NCI-H510A (cell line): ENCODE data around the gene DENND1A.
"Not testable (repeated sequence)": the region's sequence is repeated elsewhere in the genome, so short reads cannot be mapped to it uniquely, and the experiment has no call there.

ENCODE experiments used
- DNase-seq: peaks from one replicate; lab custom pipeline; 2025; lab: John Stamatoyannopoulos, UW

The DENND1A gene

GRCh38 chr9:123654994-123655637 is 274.8 kb downstream of the DENND1A start:
- DNase-seq = no peak

- no peak for DNase-seq
Observed at GRCh38 chr9:123654218-123654993, 275.5 kb downstream of the DENND1A start.

DNA sequence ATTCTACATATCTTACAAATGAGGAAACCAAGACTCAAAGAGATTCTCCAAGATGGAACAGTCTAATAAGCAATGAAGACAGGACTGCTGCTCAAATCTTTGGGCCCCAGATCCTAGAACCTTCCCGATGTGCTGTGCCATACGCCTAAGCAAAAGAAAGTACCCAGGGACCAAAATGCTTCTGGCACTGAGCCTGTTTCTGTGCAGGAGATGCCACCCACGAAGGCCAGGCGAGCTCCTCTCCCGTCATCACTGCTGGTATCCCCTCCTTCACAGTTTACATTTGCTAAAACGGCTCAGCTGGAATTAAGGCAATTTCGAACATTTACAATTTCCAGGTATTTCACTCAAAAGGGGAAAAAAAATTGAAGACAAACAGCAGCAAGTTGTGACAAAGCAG is 277.5 kb downstream of the DENND1A start:
- no peak for DNase-seq

DNA sequence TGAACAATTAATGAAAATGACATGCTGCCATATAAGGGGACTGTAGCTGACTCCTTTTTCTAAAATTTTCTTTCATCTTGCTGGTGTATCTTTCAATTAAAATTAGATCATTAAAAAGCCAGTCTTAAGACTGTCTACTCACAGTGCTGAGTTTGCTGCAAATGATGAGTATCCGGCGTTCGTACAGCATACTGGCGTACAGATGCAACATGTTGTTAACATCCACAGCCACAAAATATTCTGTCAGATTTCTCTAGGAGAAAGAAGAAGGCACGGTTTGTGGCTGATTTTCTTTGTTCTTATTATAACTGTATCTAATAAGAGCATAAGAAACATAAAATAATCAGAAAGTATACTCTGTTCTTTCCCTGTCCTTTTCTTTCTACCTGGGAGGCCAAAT is 278.1 kb downstream of the DENND1A start:
- no peak for DNase-seq

DNA sequence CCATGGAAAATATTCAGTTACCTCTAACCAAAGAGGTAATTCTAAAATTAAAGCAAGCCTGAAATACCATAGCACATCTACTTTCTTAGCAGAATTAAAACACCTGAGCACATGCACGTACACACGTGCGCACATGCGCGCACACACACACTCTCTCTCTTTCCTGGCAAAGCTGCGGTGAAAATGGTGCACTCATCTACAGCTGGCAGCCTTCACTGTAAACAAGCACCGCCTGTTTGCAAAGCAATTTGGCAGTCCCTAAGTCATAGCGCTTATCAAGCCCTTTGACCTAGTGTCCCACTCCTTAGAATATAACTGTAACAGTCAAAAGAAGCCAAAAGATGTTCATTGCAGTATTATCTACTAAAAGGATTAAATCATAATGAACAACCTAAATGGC is 278.7 kb downstream of the DENND1A start:
- DNase-seq = no peak

GRCh38 chr9:123649909-123650308 is 280.0 kb downstream of the DENND1A start:
- no peak for DNase-seq

- no peak for DNase-seq
Observed at GRCh38 chr9:123647145-123647544, 282.8 kb downstream of the DENND1A start.

- no peak for DNase-seq
Observed at GRCh38 chr9:123645762-123646161, 284.2 kb downstream of the DENND1A start.

- no peak for DNase-seq
Observed at GRCh38 chr9:123645126-123645525, 284.8 kb downstream of the DENND1A start.

GRCh38 chr9:123643518-123643917 is 286.4 kb downstream of the DENND1A start:
- DNase-seq = no peak

GRCh38 chr9:123642291-123643278 is 287.3 kb downstream of the DENND1A start:
- DNase-seq = peak; percentile 89

- no peak for DNase-seq
Observed at GRCh38 chr9:123640792-123641222, 289.1 kb downstream of the DENND1A start.

DNA sequence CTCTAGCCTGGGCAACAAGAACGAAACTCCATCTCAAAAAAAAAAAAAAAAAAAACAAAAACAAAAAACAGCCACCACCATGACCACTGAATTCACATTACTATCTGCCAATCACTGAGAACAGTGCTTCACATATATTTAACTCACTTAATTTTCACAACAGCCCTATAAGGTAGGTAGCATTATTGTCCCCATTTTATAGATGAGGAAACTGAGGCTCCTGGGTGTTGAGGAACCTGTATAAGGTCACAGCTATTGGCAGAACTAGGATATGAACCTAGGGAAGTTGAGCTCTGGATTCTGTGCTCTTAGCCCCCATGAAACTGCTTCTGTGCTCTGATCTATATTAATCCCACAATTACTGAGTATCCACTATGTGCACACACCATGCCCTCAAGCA is 290.2 kb downstream of the DENND1A start:
- DNase-seq = no peak

DNA sequence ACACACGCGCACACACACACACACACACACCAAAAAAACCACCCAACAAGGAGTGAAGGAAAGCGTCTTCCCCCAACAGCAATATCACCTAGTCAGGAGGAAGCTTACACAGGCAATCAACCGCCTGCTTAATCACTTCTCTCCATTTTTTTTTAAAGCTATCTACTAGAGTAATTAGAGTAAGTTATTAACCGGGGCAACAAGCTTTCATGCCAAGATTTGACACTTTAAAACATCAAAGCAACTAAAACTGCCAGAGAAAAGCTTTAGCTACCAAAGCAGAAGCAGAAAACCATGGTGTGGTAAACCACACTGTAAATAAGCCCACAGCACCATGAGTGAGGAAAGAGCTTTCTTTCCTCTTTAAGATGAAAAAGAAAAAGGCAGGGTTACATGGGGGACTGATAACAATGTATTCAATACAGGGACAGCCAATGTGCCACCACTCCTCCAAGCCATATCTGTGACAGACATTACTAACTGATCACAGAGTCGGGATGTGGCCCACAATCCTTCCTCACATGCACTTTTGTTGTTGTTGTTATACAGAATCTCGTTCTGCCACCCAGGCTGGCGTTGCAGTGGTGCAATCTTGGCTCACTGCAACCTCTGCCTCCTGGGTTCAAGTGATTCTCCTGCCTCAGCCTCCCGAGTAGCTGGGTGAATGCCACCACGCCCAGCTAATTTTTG is 291.8 kb downstream of the DENND1A start:
- no peak for DNase-seq

DNA sequence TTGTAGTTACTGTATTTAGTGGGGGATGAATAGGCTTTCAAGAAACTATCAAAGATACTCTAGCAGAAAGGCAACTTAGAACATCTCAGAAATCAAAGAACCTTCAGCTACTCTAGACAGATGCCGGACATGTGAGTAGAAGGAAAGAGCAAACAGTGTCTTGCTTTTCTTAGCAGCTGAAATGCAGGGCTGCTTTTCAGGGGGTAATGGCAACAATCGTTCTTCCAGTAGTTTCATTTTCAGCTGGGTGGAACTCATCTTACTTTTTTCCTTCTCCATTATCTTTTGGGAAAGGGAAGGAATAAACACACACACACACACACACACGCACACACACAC is 292.4 kb downstream of the DENND1A start:
- no peak for DNase-seq

GRCh38 chr9:123636805-123637204 is 293.1 kb downstream of the DENND1A start:
- not testable (repeated sequence) for DNase-seq

GRCh38 chr9:123631862-123632261 is 298.1 kb downstream of the DENND1A start:
- DNase-seq = no peak

GRCh38 chr9:123630233-123630632 is 299.7 kb downstream of the DENND1A start:
- no peak for DNase-seq

DNA sequence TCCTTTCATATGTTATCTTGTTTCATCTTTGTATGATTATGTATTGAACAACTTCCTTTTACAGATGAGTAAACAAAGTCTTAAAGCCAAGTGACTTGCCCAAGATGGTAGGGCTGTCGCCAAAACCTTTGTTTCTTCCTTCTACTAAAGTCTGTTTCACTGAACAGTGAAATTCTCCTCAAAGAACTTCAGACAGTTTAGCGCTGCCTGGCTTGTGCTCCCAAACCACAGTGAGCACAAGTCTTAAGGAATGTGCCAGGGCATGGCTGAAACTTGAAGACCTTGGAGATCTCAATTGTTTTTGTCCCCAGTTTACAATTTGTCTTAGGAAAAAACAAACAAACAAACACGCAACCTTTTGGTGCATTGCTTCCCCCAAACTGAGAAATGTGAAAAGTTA is 300.4 kb downstream of the DENND1A start:
- no peak for DNase-seq

DNA sequence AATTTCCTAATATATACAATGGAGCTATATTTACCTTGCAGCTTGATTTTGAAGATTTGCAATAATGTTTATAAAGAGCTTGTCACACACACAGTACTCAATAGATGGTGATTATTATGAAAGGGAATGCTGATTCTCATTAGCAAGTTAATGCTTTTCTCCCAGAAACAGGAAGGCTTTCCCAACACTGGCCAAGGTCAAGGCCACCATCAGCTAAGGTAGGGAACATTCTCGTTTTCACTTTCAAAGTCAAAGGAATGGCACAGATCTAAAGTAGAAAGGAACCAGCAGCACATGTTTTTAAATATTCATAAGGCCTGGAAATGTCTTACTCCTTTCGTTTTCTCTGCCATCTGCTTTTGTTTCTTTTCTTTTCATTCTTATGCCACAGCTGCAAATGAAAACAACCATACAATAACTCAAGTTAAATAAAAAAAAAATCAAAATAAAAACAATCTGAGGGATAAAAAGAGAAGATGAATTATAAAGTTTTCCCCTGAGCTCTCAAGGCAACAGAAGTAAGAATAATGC is 307.1 kb downstream of the DENND1A start:
- DNase-seq = no peak

- DNase-seq = no peak
Observed at GRCh38 chr9:123620239-123620638, 309.7 kb downstream of the DENND1A start.
